GM12892 (cell line): ENCODE data around the gene PRR36.

ENCODE experiments used
- POLR2A ChIP-seq: IDR thresholded peaks from 2 replicates; pipeline ENCODE4 v1.6.1; 2011; ENCODE audit warnings: low read depth, low read length, control low read depth
- POLR2AphosphoS5 ChIP-seq: IDR thresholded peaks from 2 replicates; pipeline ENCODE4 v1.6.1; 2011; ENCODE audit warnings: low read depth, low read length, control low read depth
- TAF1 ChIP-seq: IDR thresholded peaks from 2 replicates; pipeline ENCODE4 v1.6.1; 2011; ENCODE audit warnings: low read depth, mild to moderate bottlenecking, control low read depth, low read length, borderline replicate concordance

- TF ChIP-seq POLR2A (no peak), POLR2AphosphoS5 (no peak), TAF1 (no peak)
Measured at GRCh38 chr19:7819337-7819736, 54.9 kb downstream of the PRR36 start.
